OCI-M2 (cell line): Measurements from ENCODE around the gene SPTBN4.
"Not testable (repeated sequence)": the region's sequence is repeated elsewhere in the genome, so short reads cannot be mapped to it uniquely, and the experiment has no call there.

Experiments
- DNase-seq: peaks from one replicate; lab custom pipeline; 2025; ENCODE audit not compliant: unreplicated experiment; lab: John Stamatoyannopoulos, UW

Gene SPTBN4

DNA sequence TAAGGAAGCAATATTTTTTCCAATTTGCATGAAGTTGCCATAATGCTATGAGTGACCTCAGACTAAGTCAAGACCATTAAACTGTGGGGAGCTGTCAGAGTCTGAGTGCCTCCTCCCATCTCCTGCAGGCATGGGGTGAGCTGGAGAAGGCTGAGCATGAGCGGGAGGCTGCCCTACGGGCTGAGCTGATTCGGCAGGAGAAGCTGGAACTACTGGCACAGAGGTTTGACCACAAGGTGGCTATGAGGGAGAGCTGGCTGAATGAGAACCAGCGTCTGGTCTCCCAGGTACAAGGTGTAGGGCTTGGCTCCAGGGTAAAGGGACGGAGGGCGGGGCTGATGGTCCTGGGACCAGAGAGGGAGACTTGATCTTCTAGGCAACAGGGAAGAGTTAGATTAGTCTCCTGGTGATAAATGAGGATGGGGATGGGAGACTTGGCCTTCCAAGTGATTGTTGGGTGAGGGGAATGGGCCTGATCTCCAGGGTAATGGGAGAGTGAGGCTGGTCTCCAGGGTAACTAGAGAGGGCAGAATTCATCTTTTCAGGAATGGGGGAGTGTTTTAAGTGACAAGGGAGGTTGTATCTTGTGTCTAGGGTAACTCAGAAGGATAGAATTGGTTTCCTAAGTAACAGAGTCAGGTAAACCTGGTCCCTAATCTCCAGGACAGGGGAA is 36.0 kb downstream of the SPTBN4 start:
- no peak for DNase-seq

DNA sequence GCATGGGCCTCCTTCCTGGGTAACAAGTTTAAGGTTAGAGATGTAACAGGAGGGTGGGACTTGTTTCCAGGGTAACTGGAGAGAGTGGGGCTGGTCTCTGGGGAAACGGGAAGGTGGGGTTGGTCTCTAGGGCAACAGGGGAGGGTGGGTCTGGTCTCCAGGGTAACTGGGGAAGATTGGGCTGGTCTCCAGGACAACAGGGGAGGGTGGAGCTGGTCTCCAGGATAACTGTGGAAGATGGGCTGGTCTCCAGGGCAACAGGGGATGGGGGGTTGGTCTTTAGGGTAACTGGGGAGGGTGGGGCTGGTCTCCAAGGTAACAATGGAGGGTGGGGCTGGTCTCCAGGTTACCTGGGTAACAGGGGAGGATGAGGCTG is 36.5 kb downstream of the SPTBN4 start:
- DNase-seq, result no peak

DNA sequence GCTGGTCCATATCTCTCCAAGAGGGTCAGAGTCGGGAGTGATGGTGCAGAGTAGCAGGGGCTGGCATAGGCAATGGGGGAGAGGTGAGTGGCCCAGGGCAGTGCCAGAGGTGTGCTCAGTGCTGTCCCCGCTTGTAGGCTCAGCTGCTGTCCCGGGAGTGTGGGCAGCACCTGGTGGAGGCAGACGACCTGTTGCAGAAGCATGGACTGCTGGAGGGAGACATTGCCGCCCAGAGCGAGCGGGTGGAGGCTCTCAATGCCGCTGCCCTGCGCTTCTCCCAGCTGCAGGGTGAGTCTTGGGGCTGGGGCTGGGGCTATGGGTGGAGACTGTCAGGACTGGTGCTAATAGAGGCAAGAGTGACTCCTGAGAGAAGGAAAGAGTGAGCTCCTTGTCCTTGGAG is 39.3 kb downstream of the SPTBN4 start:
- DNase-seq, result no peak

GRCh38 chr19:40507892-40508291 is 41.1 kb downstream of the SPTBN4 start:
- DNase-seq, result no peak

- no peak for DNase-seq
These were observed 42.0 kb downstream of the SPTBN4 start for GRCh38 chr19:40508739-40509260.

GRCh38 chr19:40510526-40511115 is 43.8 kb downstream of the SPTBN4 start:
- DNase-seq, result no peak

DNA sequence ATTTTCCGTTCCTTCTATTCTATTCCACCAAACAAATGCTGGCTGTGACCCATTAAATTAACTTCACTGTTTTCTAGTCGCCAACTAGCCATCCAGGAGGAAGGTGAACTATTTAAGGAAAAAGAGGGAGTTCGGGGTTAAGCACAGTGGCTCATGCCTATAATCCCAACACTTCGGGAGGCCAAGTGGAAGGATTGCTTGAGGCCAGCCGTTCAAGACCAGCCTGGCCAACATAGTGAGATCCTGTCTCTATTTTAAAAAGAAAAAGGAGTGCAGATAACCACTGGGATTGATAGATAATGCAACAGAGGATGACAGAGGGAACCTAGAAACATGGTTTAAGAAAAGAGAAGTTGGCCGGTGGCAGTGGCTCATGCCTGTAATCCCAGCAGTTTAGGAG is 44.7 kb downstream of the SPTBN4 start:
- DNase-seq, result no peak

- no peak for DNase-seq
These were observed 45.3 kb downstream of the SPTBN4 start for GRCh38 chr19:40512110-40512472.

- no peak for DNase-seq
These were observed 45.9 kb downstream of the SPTBN4 start for GRCh38 chr19:40512473-40513344.

- no peak for DNase-seq
These were observed 46.5 kb downstream of the SPTBN4 start for GRCh38 chr19:40513345-40513678.

- DNase-seq, result no peak
These were observed 47.0 kb downstream of the SPTBN4 start for GRCh38 chr19:40513741-40514315.

GRCh38 chr19:40517248-40517647 is 50.4 kb downstream of the SPTBN4 start:
- DNase-seq, result no peak

DNA sequence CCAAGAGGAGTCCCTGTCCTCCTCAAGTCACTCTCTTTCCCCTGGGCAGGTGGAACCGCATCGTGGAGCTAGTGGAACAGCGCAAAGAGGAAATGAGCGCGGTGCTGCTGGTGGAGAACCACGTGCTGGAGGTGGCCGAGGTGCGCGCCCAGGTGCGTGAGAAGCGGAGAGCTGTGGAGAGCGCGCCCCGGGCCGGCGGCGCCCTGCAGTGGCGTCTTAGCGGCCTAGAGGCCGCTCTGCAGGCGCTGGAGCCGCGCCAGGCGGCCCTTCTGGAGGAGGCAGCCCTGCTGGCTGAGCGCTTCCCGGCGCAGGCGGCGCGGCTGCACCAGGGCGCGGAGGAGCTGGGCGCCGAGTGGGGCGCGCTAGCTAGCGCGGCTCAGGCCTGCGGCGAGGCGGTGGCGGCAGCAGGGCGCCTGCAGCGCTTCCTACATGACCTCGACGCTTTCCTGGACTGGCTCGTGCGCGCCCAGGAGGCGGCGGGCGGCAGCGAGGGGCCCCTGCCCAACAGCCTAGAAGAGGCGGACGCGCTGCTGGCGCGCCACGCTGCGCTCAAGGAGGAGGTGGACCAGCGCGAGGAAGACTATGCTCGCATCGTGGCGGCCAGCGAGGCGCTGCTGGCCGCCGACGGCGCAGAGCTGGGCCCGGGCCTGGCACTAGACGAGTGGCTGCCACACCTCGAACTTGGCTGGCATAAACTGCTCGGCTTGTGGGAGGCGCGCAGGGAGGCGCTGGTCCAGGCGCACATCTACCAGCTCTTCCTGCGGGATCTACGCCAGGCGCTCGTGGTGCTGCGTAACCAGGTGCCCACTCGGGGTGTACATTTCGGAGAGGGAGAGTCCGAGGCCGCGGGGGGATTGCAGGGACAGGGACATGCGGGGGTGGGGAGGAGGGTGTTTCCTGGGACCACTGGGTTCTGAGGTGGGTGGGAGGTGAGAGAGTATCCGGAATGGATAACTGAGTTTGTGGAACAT is 52.8 kb downstream of the SPTBN4 start:
- no peak for DNase-seq

DNA sequence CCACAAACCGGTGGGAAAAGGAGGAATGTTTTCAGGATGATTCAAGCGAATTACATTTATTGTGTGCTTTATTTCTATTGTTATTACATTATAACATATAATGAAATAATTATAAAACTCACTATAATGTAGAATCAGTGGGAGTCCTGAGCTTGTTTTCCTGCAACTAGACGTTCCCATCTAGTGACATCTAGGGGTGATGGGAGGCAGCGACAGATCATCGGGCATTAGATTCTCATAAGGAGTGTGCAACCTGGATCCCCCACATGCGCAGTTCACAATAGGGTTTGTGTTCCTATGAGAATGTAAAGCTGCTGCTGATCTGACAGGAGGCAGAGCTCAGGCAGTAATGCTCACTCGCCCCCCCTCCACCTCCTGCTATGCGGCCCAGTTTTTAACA is 54.5 kb downstream of the SPTBN4 start:
- DNase-seq, result no peak

DNA sequence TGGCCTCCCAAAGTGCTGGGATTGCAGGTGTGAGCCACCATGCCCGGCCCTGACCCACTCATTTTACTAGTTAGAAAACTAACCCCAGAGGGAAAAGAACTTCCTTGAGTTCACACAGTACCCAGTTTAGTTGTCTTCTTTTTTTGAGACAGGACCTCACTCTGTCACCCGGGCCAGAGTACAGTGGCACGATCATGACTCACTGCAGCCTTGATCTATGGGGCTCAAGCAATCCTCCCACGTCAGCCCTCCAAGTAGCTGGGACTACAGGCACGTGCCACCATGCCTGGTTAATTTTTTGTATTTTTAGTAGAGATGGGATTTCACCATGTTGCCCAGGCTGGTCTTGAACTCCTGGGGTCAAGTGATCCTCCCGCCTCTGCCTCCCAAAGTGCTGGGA is 55.1 kb downstream of the SPTBN4 start:
- not testable (repeated sequence) for DNase-seq

- no peak for DNase-seq
These were observed 56.7 kb downstream of the SPTBN4 start for GRCh38 chr19:40523322-40524047.

- DNase-seq, result no peak
These were observed 57.3 kb downstream of the SPTBN4 start for GRCh38 chr19:40524133-40524549.

GRCh38 chr19:40524655-40525054 is 57.9 kb downstream of the SPTBN4 start:
- no peak for DNase-seq

- no peak for DNase-seq
These were observed 58.6 kb downstream of the SPTBN4 start for GRCh38 chr19:40525234-40526051.
